HG02943 (cell line): ENCODE measurements around the gene PNPO.

Experiments used
- ATAC-seq: cut with Tn5 transposase; IDR thresholded peaks from one replicate; pipeline ENCODE4 v1.9.1; 2021; ENCODE audit warnings: mild to moderate bottlenecking, low read depth, moderate library complexity; ENCODE audit not compliant: unreplicated experiment

PNPO gene

GRCh38 chr17:47948706-47949196 lies 7.4 kb downstream of the PNPO start:
- no peak for ATAC-seq

GRCh38 chr17:47949197-47949759 lies 7.9 kb downstream of the PNPO start:
- no peak for ATAC-seq

- ATAC-seq = no peak
Measured at GRCh38 chr17:47949946-47950345, 8.6 kb downstream of the PNPO start.

GRCh38 chr17:47950448-47950847 lies 9.1 kb downstream of the PNPO start:
- ATAC-seq = no peak

GRCh38 chr17:47952171-47953021 lies 11.0 kb downstream of the PNPO start:
- no peak for ATAC-seq

GRCh38 chr17:47953909-47954308 lies 12.5 kb downstream of the PNPO start:
- no peak for ATAC-seq

- ATAC-seq = no peak
Measured at GRCh38 chr17:47955497-47956461, 14.4 kb downstream of the PNPO start.

GRCh38 chr17:47956791-47957590 lies 15.6 kb downstream of the PNPO start:
- no peak for ATAC-seq

GRCh38 chr17:47957591-47958490 lies 16.5 kb downstream of the PNPO start, which contains the start of gene PRR15L:
Gene PRR15L (minus strand): TSS chr17:47957883. CDS start chr17:47953234, 4,649 bp downstream.
- ATAC-seq = no peak

GRCh38 chr17:47959825-47960655 lies 18.7 kb downstream of the PNPO start:
- ATAC-seq = no peak

- no peak for ATAC-seq
Measured at GRCh38 chr17:47961406-47961805, 20.0 kb downstream of the PNPO start.

GRCh38 chr17:47962901-47963300 lies 21.5 kb downstream of the PNPO start:
- ATAC-seq = no peak

GRCh38 chr17:47964856-47965255 lies 23.5 kb downstream of the PNPO start:
- ATAC-seq = no peak

GRCh38 chr17:47966079-47966519 lies 24.7 kb downstream of the PNPO start:
- ATAC-seq = no peak

- no peak for ATAC-seq
Measured at GRCh38 chr17:47967607-47968252, 26.4 kb downstream of the PNPO start.

- ATAC-seq = no peak
Measured at GRCh38 chr17:47968836-47969235, 27.5 kb downstream of the PNPO start.

- ATAC-seq = no peak
Measured at GRCh38 chr17:47969930-47970724, 28.8 kb downstream of the PNPO start.
